Mucosa of rectum (tissue), 2 donors: ENCODE data around the gene TBC1D32.
"Not testable (repeated sequence)": the region's sequence is repeated elsewhere in the genome, so short reads cannot be mapped to it uniquely, and the experiment has no call there.

ENCODE experiments used
- H3K27ac ChIP-seq, 2 donors: one replicate each; pipeline ENCODE4 v1.7.0; 2013; ENCODE audit warnings: inconsistent platforms in 2 of 2, low read depth in 2 of 2, low read length in 2 of 2
- H3K27me3 ChIP-seq, 2 donors: one replicate each; pipeline ENCODE4 v1.7.0; 2013; ENCODE audit warnings: low read length in 2 of 2; ENCODE audit not compliant: control insufficient read depth in 2 of 2, insufficient read depth in 2 of 2
- H3K36me3 ChIP-seq, 2 donors: one replicate each; pipeline ENCODE4 v1.7.0; 2013; ENCODE audit warnings: low read length in 2 of 2; ENCODE audit not compliant: control insufficient read depth in 2 of 2, insufficient read depth in 2 of 2
- H3K4me1 ChIP-seq, 2 donors: one replicate each; pipeline ENCODE4 v1.7.0; 2013; ENCODE audit warnings: low read length in 2 of 2, mild to moderate bottlenecking in 1 of 2; ENCODE audit not compliant: control insufficient read depth in 2 of 2, insufficient read depth in 2 of 2
- H3K4me3 ChIP-seq, 2 donors: one replicate each; pipeline ENCODE4 v1.7.0; 2013; ENCODE audit warnings: low read length in 2 of 2
- H3K9ac ChIP-seq, 2 donors: one replicate each; pipeline ENCODE4 v1.7.0; 2013; ENCODE audit warnings: low read length in 2 of 2, low read depth in 1 of 2, mild to moderate bottlenecking in 1 of 2
- H3K9me3 ChIP-seq, 2 donors: one replicate each; pipeline ENCODE4 v1.7.0; 2013; ENCODE audit warnings: low read length in 2 of 2; ENCODE audit not compliant: control insufficient read depth in 2 of 2
- donor health status: healthy.
- donor health status: Normal muscosa, but diverticular disease.

TBC1D32 gene

DNA sequence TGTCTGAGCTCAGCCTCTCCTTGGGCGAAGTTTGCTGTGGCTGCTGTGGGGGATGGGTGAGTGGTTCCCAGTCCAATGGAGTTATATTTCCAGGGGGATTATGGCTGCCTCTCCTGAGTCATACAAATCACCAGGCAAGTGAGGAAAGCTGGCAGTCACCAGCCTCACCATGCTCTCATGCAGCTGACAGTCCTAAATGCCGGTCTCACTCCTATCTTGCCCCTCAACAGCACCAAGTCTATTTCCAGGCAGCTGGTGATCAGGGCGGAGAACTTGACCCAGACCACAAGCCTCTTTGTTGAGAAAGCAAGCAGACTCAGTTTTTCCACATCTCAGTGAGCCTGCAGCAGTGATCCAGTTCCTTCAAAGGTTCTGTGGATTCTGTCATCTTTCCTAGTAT, 98.9 kb downstream of the TBC1D32 start:
- Histone ChIP-seq H3K27ac (no peak overlapping the region), H3K36me3 (peaks cover 0 to 3% of the 10 kb centered on the region in 2 donors), H3K9me3 (no peaks in the 10 kb centered on the region), H3K27me3 (no peaks in the 10 kb centered on the region), H3K9ac (no peak overlapping the region), H3K4me1 (no peaks in the 10 kb centered on the region), H3K4me3 (no peak overlapping the region)

DNA sequence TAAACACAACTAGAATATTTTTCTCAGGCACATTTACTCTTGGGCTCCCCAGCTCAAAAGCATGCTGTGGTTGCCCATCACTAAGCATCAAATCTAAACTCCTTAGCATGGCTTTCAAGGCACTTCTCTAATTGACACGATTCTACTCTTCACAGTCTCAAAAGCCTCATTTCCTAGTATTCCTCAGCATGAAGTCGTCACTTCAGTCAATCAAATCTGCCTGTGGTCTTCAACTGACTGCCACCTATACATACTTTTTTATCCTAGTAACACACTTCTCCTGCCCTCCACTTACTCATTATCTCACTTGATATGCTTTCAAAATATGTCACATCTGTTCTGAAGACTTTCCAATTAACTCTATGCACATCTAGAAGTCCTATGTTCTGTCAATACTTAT, 110.3 kb downstream of the TBC1D32 start:
- Histone ChIP-seq H3K4me1 (no peaks in the 10 kb centered on the region), H3K9ac (no peak overlapping the region), H3K36me3 (peaks cover 3 to 4% of the 10 kb centered on the region in 2 donors), H3K27me3 (no peaks in the 10 kb centered on the region), H3K9me3 (no peaks in the 10 kb centered on the region), H3K27ac (no peak overlapping the region), H3K4me3 (no peak overlapping the region)

DNA sequence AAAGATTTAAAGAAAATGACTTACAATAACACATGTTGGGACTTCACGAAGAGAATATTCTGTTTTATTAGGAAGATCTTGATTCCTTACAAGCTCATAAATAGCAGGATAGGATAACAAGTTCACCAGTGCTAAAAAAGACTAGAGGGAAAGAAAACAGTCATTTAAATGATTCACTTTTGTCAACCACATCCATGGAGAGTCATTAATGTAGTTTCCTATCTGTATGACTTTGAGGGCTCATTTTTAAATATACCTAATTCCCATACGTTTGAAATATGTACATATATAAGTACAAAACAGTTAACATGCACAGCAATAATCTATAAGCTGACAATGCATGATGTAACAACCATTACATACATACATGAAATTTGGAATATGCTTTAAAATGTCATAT, 111.1 kb downstream of the TBC1D32 start:
- Histone ChIP-seq H3K9me3 (no peaks in the 10 kb centered on the region), H3K36me3 (peaks cover 4% of the 10 kb centered on the region in 2 donors), H3K9ac (no peak overlapping the region), H3K27ac (no peak overlapping the region), H3K4me3 (no peak overlapping the region), H3K4me1 (no peaks in the 10 kb centered on the region), H3K27me3 (no peaks in the 10 kb centered on the region)

DNA sequence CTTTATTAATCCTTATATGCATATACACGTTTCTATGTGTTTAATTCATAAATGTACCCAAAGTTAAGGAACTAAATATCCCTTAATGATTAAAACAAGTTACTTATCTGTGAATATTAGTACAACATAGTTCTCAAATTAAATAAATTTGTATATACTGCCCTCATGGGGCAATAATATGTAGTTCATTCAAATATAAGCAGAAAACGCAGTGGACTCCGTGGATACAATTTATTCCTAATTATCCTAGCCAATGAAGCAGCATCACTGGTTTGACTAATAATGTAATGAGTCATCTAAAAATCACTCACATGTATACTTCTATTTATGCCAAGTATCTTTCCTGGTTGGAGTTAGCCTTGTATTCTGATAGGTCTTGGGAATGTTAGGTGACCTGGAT, 111.6 kb downstream of the TBC1D32 start:
- Histone ChIP-seq H3K9ac (no peak overlapping the region), H3K27me3 (no peaks in the 10 kb centered on the region), H3K4me1 (no peaks in the 10 kb centered on the region), H3K4me3 (no peak overlapping the region), H3K27ac (no peak overlapping the region), H3K36me3 (peaks cover 4% of the 10 kb centered on the region in 2 donors), H3K9me3 (no peaks in the 10 kb centered on the region)

DNA sequence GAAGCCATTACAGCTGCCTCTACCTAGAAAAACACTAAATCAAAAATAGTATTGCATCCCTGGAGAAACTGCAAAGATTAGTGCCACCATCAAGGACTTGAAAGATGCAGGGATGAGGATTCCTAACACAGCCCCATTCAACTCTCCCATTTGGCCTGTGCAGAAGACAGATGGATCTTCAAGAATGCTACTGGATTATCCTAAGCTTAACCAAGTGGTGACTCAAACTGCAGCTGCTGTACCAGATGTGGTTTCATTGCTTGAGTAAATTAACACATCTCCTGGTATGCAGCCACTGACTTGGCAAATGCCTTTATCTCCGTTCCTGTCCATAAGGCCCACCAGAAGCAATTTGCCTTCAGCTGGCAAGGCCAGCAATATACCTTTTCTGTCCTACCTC, 117.4 kb downstream of the TBC1D32 start:
- H3K9ac ChIP-seq, result no peak overlapping the region
- peaks cover 7 to 15% of the 10 kb centered on the region in 2 donors for H3K36me3 ChIP-seq
- peaks cover 0 to 11% of the 10 kb centered on the region in 2 donors for H3K9me3 ChIP-seq
- H3K4me3 ChIP-seq, result no peak overlapping the region
- H3K4me1 ChIP-seq, result no peaks in the 10 kb centered on the region
- H3K27me3 ChIP-seq, result no peaks in the 10 kb centered on the region
- H3K27ac ChIP-seq, result no peak overlapping the region

DNA sequence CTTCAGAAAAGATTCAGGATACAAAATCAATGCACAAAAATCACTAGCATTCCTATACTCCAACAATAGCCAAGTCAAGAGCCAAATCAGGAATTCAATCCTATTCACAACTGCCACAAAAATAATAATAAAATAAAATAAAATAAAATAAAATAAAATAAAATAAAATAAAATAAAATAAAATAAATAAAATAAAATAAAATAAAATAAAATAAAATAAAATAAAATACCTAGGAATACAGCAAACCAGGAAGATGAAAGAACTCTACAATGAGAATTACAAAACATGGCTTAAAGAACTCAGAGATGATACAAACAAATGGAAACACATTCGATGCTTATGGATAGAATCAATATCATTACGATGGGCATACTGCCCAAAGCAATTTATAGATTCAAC, 120.9 kb downstream of the TBC1D32 start:
- Histone ChIP-seq H3K9me3 (peaks cover 0 to 11% of the 10 kb centered on the region in 2 donors), H3K36me3 (peaks cover 4 to 14% of the 10 kb centered on the region in 2 donors)
- not testable (repeated sequence) for H3K27ac ChIP-seq, H3K4me3 ChIP-seq, H3K9ac ChIP-seq, H3K4me1 ChIP-seq, H3K27me3 ChIP-seq

DNA sequence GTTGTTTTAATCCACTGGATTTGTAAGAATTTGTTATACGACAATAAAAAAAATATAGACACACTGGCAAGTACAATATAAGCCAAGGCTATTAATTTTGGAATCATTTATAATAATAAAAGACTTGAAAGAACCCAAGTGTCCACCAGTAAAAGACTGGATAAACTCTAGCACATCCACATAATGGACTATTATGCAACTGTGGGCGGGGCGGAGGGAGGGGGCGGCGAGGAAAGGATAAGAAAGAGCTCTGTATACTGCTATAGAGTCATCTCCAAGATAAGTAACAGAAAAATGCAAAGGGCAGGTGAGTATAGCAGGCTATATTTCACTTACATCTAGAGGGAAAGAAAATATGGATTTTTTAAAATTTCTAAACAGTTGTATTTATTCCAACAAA, 123.3 kb downstream of the TBC1D32 start:
- Histone ChIP-seq H3K4me3 (no peak overlapping the region), H3K27me3 (no peaks in the 10 kb centered on the region), H3K9ac (no peak overlapping the region), H3K4me1 (no peaks in the 10 kb centered on the region), H3K9me3 (peaks cover 0 to 11% of the 10 kb centered on the region in 2 donors), H3K27ac (no peak overlapping the region), H3K36me3 (peaks cover 4 to 14% of the 10 kb centered on the region in 2 donors)

DNA sequence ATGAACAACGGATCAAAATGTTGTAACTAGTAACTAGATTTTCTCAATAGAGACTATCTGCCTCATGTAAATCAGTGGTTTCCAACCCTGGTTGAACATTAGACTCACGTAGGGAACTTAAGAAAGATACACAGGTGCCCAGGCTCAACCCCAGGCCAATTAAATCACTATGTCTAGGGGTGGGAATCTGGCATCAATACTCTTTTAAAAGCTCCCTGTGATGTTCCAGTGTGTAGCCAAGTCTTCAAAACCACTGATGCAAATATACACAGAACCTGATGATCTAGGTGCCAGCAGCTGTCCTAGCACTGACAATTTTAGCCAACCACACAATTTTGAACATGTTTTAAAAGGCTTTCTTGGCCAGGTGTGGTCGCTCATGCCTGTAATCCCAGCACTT, 128.7 kb downstream of the TBC1D32 start:
- Histone ChIP-seq H3K4me1 (no peaks in the 10 kb centered on the region), H3K36me3 (peaks cover 0 to 2% of the 10 kb centered on the region in 2 donors), H3K27me3 (no peaks in the 10 kb centered on the region), H3K9ac (no peak overlapping the region), H3K27ac (no peak overlapping the region), H3K4me3 (no peak overlapping the region), H3K9me3 (no peaks in the 10 kb centered on the region)

DNA sequence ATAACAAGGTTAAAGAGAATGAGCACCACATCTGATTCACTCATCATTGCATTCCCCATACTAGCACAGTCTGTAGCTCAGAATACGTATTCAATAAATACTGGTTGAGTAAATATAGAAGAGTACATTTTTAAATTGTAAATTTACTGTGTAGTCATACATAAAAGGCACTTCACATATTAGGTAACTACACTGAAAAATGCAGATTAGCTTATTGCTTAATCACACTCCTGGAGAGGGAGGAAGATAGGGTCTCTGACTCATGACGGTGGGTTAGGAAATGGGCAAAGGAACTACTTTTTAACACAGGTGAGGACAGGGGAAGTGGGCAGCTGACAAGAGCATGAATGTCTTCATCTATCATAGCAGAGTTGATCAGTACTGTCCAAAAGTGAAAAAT, 133.2 kb downstream of the TBC1D32 start:
- H3K4me3 ChIP-seq, result no peak overlapping the region
- H3K9me3 ChIP-seq, result no peaks in the 10 kb centered on the region
- no peaks in the 10 kb centered on the region for H3K27me3 ChIP-seq
- H3K9ac ChIP-seq, result no peak overlapping the region
- H3K36me3 ChIP-seq, result no peaks in the 10 kb centered on the region
- no peaks in the 10 kb centered on the region for H3K4me1 ChIP-seq
- H3K27ac ChIP-seq, result no peak overlapping the region

DNA sequence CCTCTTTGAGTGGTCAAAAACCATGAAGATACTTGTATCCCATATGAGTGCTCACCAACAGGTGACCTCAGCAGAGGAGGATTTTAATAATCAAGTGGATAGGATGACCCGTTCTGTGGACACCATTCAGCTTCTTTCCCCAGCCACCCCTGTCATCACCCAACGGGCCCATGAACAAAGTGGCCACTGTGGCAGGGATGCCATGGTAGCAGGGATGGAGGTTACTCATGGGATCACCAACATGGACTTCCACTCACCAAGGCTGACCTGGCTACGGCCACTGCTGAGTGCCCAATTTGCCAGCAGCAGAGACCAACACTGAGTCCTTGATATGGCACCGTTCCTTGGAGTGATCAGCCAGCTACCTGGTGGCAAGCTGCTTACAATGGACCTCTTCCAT, 138.2 kb downstream of the TBC1D32 start:
- not testable (repeated sequence) for H3K4me3 ChIP-seq, H3K4me1 ChIP-seq, H3K36me3 ChIP-seq, H3K9me3 ChIP-seq, H3K9ac ChIP-seq, H3K27me3 ChIP-seq, H3K27ac ChIP-seq

DNA sequence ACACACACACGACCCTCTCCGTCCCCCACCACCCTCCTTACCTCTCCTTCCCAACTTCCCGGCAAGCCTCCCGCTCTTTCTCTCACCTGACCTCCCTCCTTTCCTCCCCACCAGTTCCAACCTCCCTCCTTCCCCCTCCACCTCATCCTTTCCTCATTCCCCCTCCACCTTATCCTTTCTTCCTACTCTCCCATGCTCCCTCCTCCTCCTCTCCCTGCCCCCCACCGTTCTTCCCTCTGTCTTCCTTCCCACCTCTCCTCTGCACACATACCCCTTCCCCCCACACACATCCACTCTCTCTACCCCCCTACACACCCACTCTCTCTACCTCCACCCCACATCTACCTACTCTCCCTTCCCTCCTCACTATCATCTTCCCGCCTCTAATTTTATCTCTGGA, 144.2 kb downstream of the TBC1D32 start:
- no peak overlapping the region for H3K4me3 ChIP-seq
- no peak overlapping the region for H3K27ac ChIP-seq
- H3K9me3 ChIP-seq, result no peaks in the 10 kb centered on the region
- no peaks in the 10 kb centered on the region for H3K36me3 ChIP-seq
- no peaks in the 10 kb centered on the region for H3K27me3 ChIP-seq
- no peaks in the 10 kb centered on the region for H3K4me1 ChIP-seq
- H3K9ac ChIP-seq, result no peak overlapping the region
